GM21526 (cell line): ENCODE measurements around the gene YLPM1.

Source experiments
- ATAC-seq: cut with Tn5 transposase; IDR thresholded peaks from one replicate; pipeline ENCODE4 v1.9.1; 2021; ENCODE audit warnings: moderate library complexity; ENCODE audit not compliant: unreplicated experiment, low FRiP score

YLPM1 gene

GRCh38 chr14:74785056-74785613, 22.0 kb downstream of the YLPM1 start:
- no peak for ATAC-seq

- no peak for ATAC-seq
Observed at GRCh38 chr14:74786796-74787315, 23.7 kb downstream of the YLPM1 start.

GRCh38 chr14:74792249-74793039, 29.3 kb downstream of the YLPM1 start:
- ATAC-seq, result no peak

- no peak for ATAC-seq
Observed at GRCh38 chr14:74793506-74794155, 30.5 kb downstream of the YLPM1 start.

- ATAC-seq, result no peak
Observed at GRCh38 chr14:74794947-74795346, 31.8 kb downstream of the YLPM1 start.

GRCh38 chr14:74799765-74800164, 36.6 kb downstream of the YLPM1 start:
- ATAC-seq, result no peak

- ATAC-seq, result no peak
Observed at GRCh38 chr14:74800780-74801179, 37.7 kb downstream of the YLPM1 start.

- ATAC-seq, result no peak
Observed at GRCh38 chr14:74801396-74801795, 38.3 kb downstream of the YLPM1 start.

GRCh38 chr14:74804219-74804825, 41.2 kb downstream of the YLPM1 start:
- no peak for ATAC-seq

GRCh38 chr14:74807853-74808545, 44.9 kb downstream of the YLPM1 start:
- ATAC-seq, result no peak

- ATAC-seq, result no peak
Observed at GRCh38 chr14:74816124-74816523, 53.0 kb downstream of the YLPM1 start.

GRCh38 chr14:74820288-74820687, 57.2 kb downstream of the YLPM1 start:
- no peak for ATAC-seq

GRCh38 chr14:74821267-74821915, 58.3 kb downstream of the YLPM1 start:
- no peak for ATAC-seq

- ATAC-seq, result no peak
Observed at GRCh38 chr14:74824997-74825396, 61.9 kb downstream of the YLPM1 start.

GRCh38 chr14:74826574-74826973, 63.5 kb downstream of the YLPM1 start:
- no peak for ATAC-seq

GRCh38 chr14:74829251-74829650, 66.1 kb downstream of the YLPM1 start:
- ATAC-seq, result no peak

GRCh38 chr14:74832849-74833248, 69.7 kb downstream of the YLPM1 start:
- ATAC-seq, result no peak

- no peak for ATAC-seq
Observed at GRCh38 chr14:74834692-74835392, 71.7 kb downstream of the YLPM1 start.

GRCh38 chr14:74835645-74836250, 72.6 kb downstream of the YLPM1 start:
- ATAC-seq, result no peak
